IMR-90 (cell line): ENCODE data around the gene DDX20. TPM values are rescaled to one million over a fixed set of nuclear protein-coding genes. Genes with fewer than 3 reads are reported as not detected.

Source experiments
- ATAC-seq: fragments of 200-7000 bp; cut with Tn5 transposase; 2 replicates; pipeline ENCODE4 v1.9.1; 2020; ENCODE audit warnings: low read depth, mild to moderate bottlenecking, moderate library complexity
- BruUV-seq: library from RNA; stranded (reverse); fragments of 400-500 nt; replicated peaks from 2 replicates; lab custom pipeline; 2021; lab: Mats Ljungman, UMichigan
- CTCF ChIA-PET: fragments of 300-600 bp; formaldehyde crosslinking; extraction: SDS; loops from one replicate; lab custom pipeline; 2021; ENCODE audit warnings: antibody characterized with exemption; lab: Yijun Ruan, JAX
- POLR2A ChIA-PET: fragments of 300-600 bp; sonication (Branson Sonifier 250); formaldehyde crosslinking; loops from one replicate; lab custom pipeline; 2022; ENCODE audit warnings: antibody characterized with exemption; ENCODE audit not compliant: unreplicated experiment; lab: Charles Lee
- DNase-seq: peaks from one replicate; pipeline ENCODE4 v3.0.0; 2013
- H2AFZ ChIP-seq: replicated peaks from 2 replicates; pipeline ENCODE3; 2013; ENCODE audit warnings: low read length, mild to moderate bottlenecking; ENCODE audit not compliant: poor library complexity
- H2AK5ac ChIP-seq: 2 replicates; pipeline ENCODE4 v1.6.1; 2013; ENCODE audit warnings: low read depth, low read length, inconsistent platforms
- H2AK9ac ChIP-seq: replicated peaks from 2 replicates; pipeline ENCODE3; 2013; ENCODE audit warnings: mild to moderate bottlenecking, low read depth, low read length, moderate library complexity; ENCODE audit not compliant: poor library complexity
- H2BK120ac ChIP-seq: 2 replicates; pipeline ENCODE4 v1.6.1; 2013; ENCODE audit warnings: low read depth, low read length, inconsistent platforms
- H2BK15ac ChIP-seq: 3 replicates; pipeline ENCODE4 v1.6.1; 2013; ENCODE audit warnings: low read depth, low read length, inconsistent platforms
- H2BK20ac ChIP-seq: 2 replicates; pipeline ENCODE4 v1.6.1; 2013; ENCODE audit warnings: low read depth, mild to moderate bottlenecking, inconsistent platforms, low read length, moderate library complexity
- H2BK5ac ChIP-seq: 2 replicates; pipeline ENCODE4 v1.6.1; 2013; ENCODE audit warnings: mild to moderate bottlenecking, low read depth, low read length, inconsistent platforms; ENCODE audit not compliant: poor library complexity, severe bottlenecking
- H3K14ac ChIP-seq: replicated peaks from 2 replicates; pipeline ENCODE4 v1.6.1; 2013; ENCODE audit warnings: low read depth, low read length, inconsistent platforms
- H3K18ac ChIP-seq: 2 replicates; pipeline ENCODE4 v1.6.1; 2013; ENCODE audit warnings: low read depth, low read length, control low read depth
- H3K23ac ChIP-seq: 2 replicates; pipeline ENCODE4 v1.6.1; 2013; ENCODE audit warnings: low read depth, low read length, inconsistent platforms
- H3K27ac ChIP-seq: 2 replicates; pipeline ENCODE4 v1.5.1; 2013; ENCODE audit warnings: mild to moderate bottlenecking, control low read depth, low read length; ENCODE audit not compliant: insufficient read depth
- H3K27me3 ChIP-seq: 2 replicates; pipeline ENCODE4 v1.6.1; 2013; ENCODE audit warnings: low read length; ENCODE audit not compliant: control insufficient read depth, insufficient read depth
- H3K36me3 ChIP-seq: 2 replicates; pipeline ENCODE4 v1.6.1; 2013; ENCODE audit warnings: low read length, mixed read lengths; ENCODE audit not compliant: control insufficient read depth, insufficient read depth
- H3K4ac ChIP-seq: 2 replicates; pipeline ENCODE4 v1.6.1; 2013; ENCODE audit warnings: low read depth, low read length, inconsistent platforms
- H3K4me1 ChIP-seq: 2 replicates; pipeline ENCODE4 v1.6.1; 2013; ENCODE audit warnings: low read length, mixed read lengths; ENCODE audit not compliant: control insufficient read depth, insufficient read depth
- H3K4me2 ChIP-seq: 2 replicates; pipeline ENCODE4 v1.6.1; 2013; ENCODE audit warnings: low read depth, mild to moderate bottlenecking, control low read depth, low read length, moderate library complexity
- H3K4me3 ChIP-seq: 2 replicates; pipeline ENCODE4 v1.5.1; 2013; ENCODE audit warnings: low read depth, mild to moderate bottlenecking, control low read depth, low read length, moderate library complexity; ENCODE audit not compliant: insufficient read depth
- H3K56ac ChIP-seq: 2 replicates; pipeline ENCODE4 v1.6.1; 2013; ENCODE audit warnings: low read length, inconsistent platforms; ENCODE audit not compliant: insufficient read depth; ENCODE audit errors: extremely low read depth
- H3K79me1 ChIP-seq, 2 experiments: 2 replicates each; pipeline ENCODE4 v1.6.1; 2013; ENCODE audit warnings: low read length in 2 of 2, inconsistent platforms in 1 of 2, low read depth in 1 of 2
- H3K9ac ChIP-seq: 2 replicates; pipeline ENCODE4 v1.6.1; 2013; ENCODE audit warnings: low read depth, low read length, control low read depth
- H3K9me1 ChIP-seq: 2 replicates; pipeline ENCODE4 v1.6.1; 2013; ENCODE audit warnings: low read length, inconsistent platforms; ENCODE audit not compliant: insufficient read depth
- H3K9me3 ChIP-seq: 2 replicates; pipeline ENCODE4 v1.6.1; 2013; ENCODE audit warnings: low read length; ENCODE audit not compliant: control insufficient read depth, insufficient read depth
- H4K20me1 ChIP-seq: 2 replicates; pipeline ENCODE4 v1.6.1; 2013; ENCODE audit warnings: low read length, inconsistent platforms; ENCODE audit not compliant: insufficient read depth
- H4K5ac ChIP-seq: 2 replicates; pipeline ENCODE4 v1.6.1; 2013; ENCODE audit warnings: mild to moderate bottlenecking, low read depth, low read length, control low read depth
- H4K8ac ChIP-seq, 2 experiments: 2 replicates each; pipeline ENCODE4 v1.6.1; 2013; ENCODE audit warnings: low read depth in 2 of 2, low read length in 2 of 2, control low read depth in 1 of 2, inconsistent platforms in 1 of 2
- H4K91ac ChIP-seq: 2 replicates; pipeline ENCODE4 v1.6.1; 2013; ENCODE audit warnings: low read depth, low read length, inconsistent platforms; ENCODE audit not compliant: insufficient read depth
- BHLHE40 ChIP-seq: fragments of 150-350 bp; IDR thresholded peaks from 2 replicates; pipeline ENCODE4 v1.6.1; 2016; ENCODE audit warnings: mild to moderate bottlenecking, low read depth, low read length
- CHD1 ChIP-seq: IDR thresholded peaks from 2 replicates; pipeline ENCODE4 v1.6.1; 2012; ENCODE audit warnings: low read depth, low read length, improper control_type of control experiment
- FOS ChIP-seq: fragments of 150-350 bp; IDR thresholded peaks from 2 replicates; pipeline ENCODE4 v1.6.1; 2016; ENCODE audit warnings: low read depth, low read length
- MAFK ChIP-seq: IDR thresholded peaks from 2 replicates; pipeline ENCODE4 v1.6.1; 2012; ENCODE audit warnings: low read depth, low read length, improper control_type of control experiment
- MAZ ChIP-seq: IDR thresholded peaks from 2 replicates; pipeline ENCODE4 v1.6.1; 2012; ENCODE audit warnings: low read depth, mild to moderate bottlenecking, low read length, improper control_type of control experiment, moderate library complexity, borderline replicate concordance
- MXI1 ChIP-seq: IDR thresholded peaks from 2 replicates; pipeline ENCODE4 v1.6.1; 2012; ENCODE audit warnings: low read depth, mild to moderate bottlenecking, low read length, moderate library complexity, borderline replicate concordance
- NFE2L2 ChIP-seq: fragments of 150-350 bp; IDR thresholded peaks from 2 replicates; pipeline ENCODE4 v1.6.1; 2016; ENCODE audit warnings: low read depth, mild to moderate bottlenecking, low read length
- POLR2A ChIP-seq: IDR thresholded peaks from 2 replicates; pipeline ENCODE4 v1.6.1; 2012; ENCODE audit warnings: mild to moderate bottlenecking, low read depth, low read length
- RAD21 ChIP-seq: IDR thresholded peaks from 2 replicates; pipeline ENCODE4 v1.6.1; 2012; ENCODE audit warnings: low read length, improper control_type of control experiment
- RCOR1 ChIP-seq: IDR thresholded peaks from 2 replicates; pipeline ENCODE4 v1.6.1; 2012; ENCODE audit warnings: mild to moderate bottlenecking, low read length, improper control_type of control experiment; ENCODE audit not compliant: insufficient replicate concordance
- RFX5 ChIP-seq: IDR thresholded peaks from 2 replicates; pipeline ENCODE4 v1.8.0; 2012; ENCODE audit warnings: low read depth, mild to moderate bottlenecking, low read length, moderate library complexity
- SMC3 ChIP-seq: fragments of 150-350 bp; IDR thresholded peaks from 2 replicates; pipeline ENCODE4 v1.6.1; 2016; ENCODE audit warnings: low read depth, mild to moderate bottlenecking, antibody characterized with exemption, low read length, moderate library complexity
- WGBS, 2 experiments: methylation state at CpG; one replicate each; pipeline versions ENCODE4 v1.1.5 to v1.1.7; 2013; ENCODE audit warnings: missing lambda C conversion rate in 2 of 2; ENCODE audit not compliant: insufficient read length in 1 of 2; ENCODE audit errors: extremely low coverage in 2 of 2; 5-methylcytosine and 5-hydroxymethylcytosine counted together
- dilution Hi-C: fragments of 300-500 bp; cut with HindIII; formaldehyde crosslinking; loops from one replicate; pipeline ENCODE4 v1.14.3; 2018; ENCODE audit warnings: low sequenced_read_pairs; ENCODE audit not compliant: unreplicated experiment
- in situ Hi-C: fragments of 300-500 bp; cut with MboI; formaldehyde crosslinking; loops from 3 replicates; pipeline ENCODE4 v1.14.3; 2019; ENCODE audit warnings: low sequenced_read_pairs, inconsistent platforms, mixed read lengths
- intact Hi-C: fragments of 100-400 bp; cut with micrococcal nuclease; formaldehyde crosslinking; loops from 2 replicates; pipeline ENCODE4 v1.10.0; 2022
- polyA plus RNA-seq, 3 experiments: library from polyadenylated mRNA; depleted of rRNA; stranded (reverse); fragments of >200 nt; gene quantifications; 2 replicates each; pipeline ENCODE4 v1.2.3, GENCODE V29; 2012; ENCODE audit warnings: low replicate concordance in 1 of 3
- total RNA-seq: library from RNA; depleted of rRNA; stranded (reverse); fragments of >200 nt; gene quantifications from 2 replicates; pipeline ENCODE4 v1.2.3, GENCODE V29; 2012
- TF ChIP-seq, protein P1 (sequence below): conservative IDR thresholded peaks from 2 replicates; pipeline ENCODE4 v1.5.1; 2012; ENCODE audit warnings: mild to moderate bottlenecking, low read depth, low read length, improper control_type of control experiment
- TF ChIP-seq, protein P2 (sequence below): fragments of 150-350 bp; IDR thresholded peaks from 2 replicates; pipeline ENCODE4 v1.6.1; 2017; ENCODE audit warnings: mild to moderate bottlenecking, antibody characterized with exemption, low read length, low read depth
- TF ChIP-seq, protein P3 (sequence below): fragments of 150-350 bp; IDR thresholded peaks from 2 replicates; pipeline ENCODE4 v1.6.1; 2016; ENCODE audit warnings: low read depth, mild to moderate bottlenecking, low read length, moderate library complexity, borderline replicate concordance

DDX20 gene
- total and polyA plus RNA-seq, 2 of the 4 experiments (the other 2 are of a cell fraction), result 5.7 to 10.9 TPM

DNA sequence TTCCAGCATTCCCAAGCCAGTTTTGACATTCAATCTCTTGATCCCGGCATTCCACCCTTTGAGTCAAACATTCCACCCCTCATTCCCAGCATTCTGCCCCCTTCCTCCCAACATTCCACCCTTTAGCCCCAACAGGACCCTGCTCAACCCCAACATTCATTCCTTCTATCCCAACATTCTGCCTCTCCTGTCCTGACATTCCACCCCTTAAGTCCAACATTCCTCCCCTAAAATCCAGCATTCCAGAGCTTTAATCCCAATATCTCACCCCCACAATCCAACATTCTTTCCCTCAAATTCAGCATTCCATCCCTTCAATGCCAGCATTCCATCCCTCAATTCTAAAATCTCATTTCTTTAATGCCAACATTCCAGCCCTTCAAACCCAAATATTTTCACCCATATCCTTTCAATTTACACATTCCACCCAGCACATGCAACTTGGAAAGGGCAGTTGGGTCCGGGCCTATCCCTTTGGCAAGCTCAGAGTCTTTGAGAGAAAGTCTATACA is 22.9 kb downstream of the DDX20 start:
- Histone ChIP-seq H2AK5ac (no peak overlapping the region), H3K36me3 (no peaks in the 10 kb centered on the region), H3K9me3 (no peaks in the 10 kb centered on the region), H2BK5ac (peak overlapping the region; percentile 35), H4K91ac (peak overlapping the region; percentile 91), H3K18ac (peak overlapping the region; percentile 57), H3K4me2 (no peak overlapping the region), H3K56ac (no peak overlapping the region; the same call in 1 of the 2 replicates), H3K27me3 (peaks cover 8% of the 10 kb centered on the region), H3K79me1 (no peaks in the 10 kb centered on the region; a peak in 1 of 4 replicates), H3K14ac (peak overlapping the region; percentile 75; the same call in 1 of the 2 replicates), H3K4me1 (peaks cover 23% of the 10 kb centered on the region), H3K4ac (peak overlapping the region; percentile 22), H2BK120ac (peak overlapping the region; percentile 86), H3K27ac (peak overlapping the region; percentile 73; the same call in 1 of the 2 replicates), H2BK20ac (peak overlapping the region; percentile 91), H4K8ac (peak overlapping the region; percentile 39 to 51; a peak in 2 of 4 replicates), H4K5ac (peak overlapping the region; percentile 17; the same call in 1 of the 2 replicates), H2AK9ac (no peak overlapping the region), H3K4me3 (no peak overlapping the region), H2BK15ac (no peak overlapping the region; the same call in 2 of the 3 replicates), H3K9ac (no peak overlapping the region), H2AFZ (no peak overlapping the region), H3K9me1 (peaks cover 7% of the 10 kb centered on the region), H3K23ac (no peak overlapping the region; the same call in 1 of the 2 replicates), H4K20me1 (no peaks in the 10 kb centered on the region)
- dilution Hi-C loops (no loop called here), in situ Hi-C loops (no loop called here), intact Hi-C loops (loop anchor here (5.0 kb wide), 4 partner anchors 99 to 584 kb away; no protein-coding TSS in a partner anchor)
- ChIA-PET CTCF (interaction anchor here (0.6 kb wide), 1 partner anchor 102 kb away, joined by 3 read pairs; no protein-coding TSS in a partner anchor), POLR2A (no interaction called here)
- WGBS, 2 experiments, result 25% methylated on average over 1 of the region's 2 CpGs; no CpG with 5 or more reads in 1 of the 2 experiments
- no TSS peak for BruUV-seq
- DNase-seq (no peak), ATAC-seq (peak; percentile 49)
- no peak for TF ChIP-seq CHD1
- no peak for TF ChIP-seq MAZ
- TF ChIP-seq FOS, result no peak
- TF ChIP-seq BHLHE40, result no peak
- no peak for TF ChIP-seq NFE2L2
- no peak for TF ChIP-seq MAFK
- no peak for TF ChIP-seq MXI1
- TF ChIP-seq, protein P1, sequence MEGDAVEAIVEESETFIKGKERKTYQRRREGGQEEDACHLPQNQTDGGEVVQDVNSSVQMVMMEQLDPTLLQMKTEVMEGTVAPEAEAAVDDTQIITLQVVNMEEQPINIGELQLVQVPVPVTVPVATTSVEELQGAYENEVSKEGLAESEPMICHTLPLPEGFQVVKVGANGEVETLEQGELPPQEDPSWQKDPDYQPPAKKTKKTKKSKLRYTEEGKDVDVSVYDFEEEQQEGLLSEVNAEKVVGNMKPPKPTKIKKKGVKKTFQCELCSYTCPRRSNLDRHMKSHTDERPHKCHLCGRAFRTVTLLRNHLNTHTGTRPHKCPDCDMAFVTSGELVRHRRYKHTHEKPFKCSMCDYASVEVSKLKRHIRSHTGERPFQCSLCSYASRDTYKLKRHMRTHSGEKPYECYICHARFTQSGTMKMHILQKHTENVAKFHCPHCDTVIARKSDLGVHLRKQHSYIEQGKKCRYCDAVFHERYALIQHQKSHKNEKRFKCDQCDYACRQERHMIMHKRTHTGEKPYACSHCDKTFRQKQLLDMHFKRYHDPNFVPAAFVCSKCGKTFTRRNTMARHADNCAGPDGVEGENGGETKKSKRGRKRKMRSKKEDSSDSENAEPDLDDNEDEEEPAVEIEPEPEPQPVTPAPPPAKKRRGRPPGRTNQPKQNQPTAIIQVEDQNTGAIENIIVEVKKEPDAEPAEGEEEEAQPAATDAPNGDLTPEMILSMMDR, result no peak
- no peak for TF ChIP-seq RCOR1
- TF ChIP-seq POLR2A, result no peak
- TF ChIP-seq, protein P2, sequence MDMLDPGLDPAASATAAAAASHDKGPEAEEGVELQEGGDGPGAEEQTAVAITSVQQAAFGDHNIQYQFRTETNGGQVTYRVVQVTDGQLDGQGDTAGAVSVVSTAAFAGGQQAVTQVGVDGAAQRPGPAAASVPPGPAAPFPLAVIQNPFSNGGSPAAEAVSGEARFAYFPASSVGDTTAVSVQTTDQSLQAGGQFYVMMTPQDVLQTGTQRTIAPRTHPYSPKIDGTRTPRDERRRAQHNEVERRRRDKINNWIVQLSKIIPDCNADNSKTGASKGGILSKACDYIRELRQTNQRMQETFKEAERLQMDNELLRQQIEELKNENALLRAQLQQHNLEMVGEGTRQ, result no peak
- no peak for TF ChIP-seq RFX5
- no peak for TF ChIP-seq SMC3
- TF ChIP-seq RAD21, result no peak
- TF ChIP-seq, protein P3, sequence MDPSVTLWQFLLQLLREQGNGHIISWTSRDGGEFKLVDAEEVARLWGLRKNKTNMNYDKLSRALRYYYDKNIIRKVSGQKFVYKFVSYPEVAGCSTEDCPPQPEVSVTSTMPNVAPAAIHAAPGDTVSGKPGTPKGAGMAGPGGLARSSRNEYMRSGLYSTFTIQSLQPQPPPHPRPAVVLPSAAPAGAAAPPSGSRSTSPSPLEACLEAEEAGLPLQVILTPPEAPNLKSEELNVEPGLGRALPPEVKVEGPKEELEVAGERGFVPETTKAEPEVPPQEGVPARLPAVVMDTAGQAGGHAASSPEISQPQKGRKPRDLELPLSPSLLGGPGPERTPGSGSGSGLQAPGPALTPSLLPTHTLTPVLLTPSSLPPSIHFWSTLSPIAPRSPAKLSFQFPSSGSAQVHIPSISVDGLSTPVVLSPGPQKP, result no peak
